ENCODE measurements around the gene HES4. TPM values are rescaled to one million over a fixed set of nuclear protein-coding genes. Genes with fewer than 3 reads are reported as not detected.
"Not testable (repeated sequence)": the region's sequence is repeated elsewhere in the genome, so short reads cannot be mapped to it uniquely, and the experiment has no call there.

Gene HES4
- total RNA-seq, 1 experiment from 2014 or later = 27.5 TPM

DNA sequence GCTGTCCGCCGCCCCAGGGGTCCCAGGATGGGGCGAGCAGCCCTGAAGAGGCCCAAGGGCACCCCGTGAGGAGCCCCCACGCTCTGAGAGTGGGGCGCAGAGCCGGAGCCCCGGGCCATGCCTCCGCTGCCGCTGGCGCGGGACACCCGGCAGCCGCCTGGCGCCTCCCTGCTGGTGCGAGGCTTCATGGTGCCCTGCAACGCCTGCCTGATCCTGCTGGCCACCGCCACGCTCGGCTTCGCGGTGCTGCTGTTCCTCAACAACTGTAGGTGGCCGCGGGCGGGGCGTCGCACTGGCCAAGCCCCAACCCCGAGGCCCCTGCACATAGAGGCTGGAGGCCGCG is 34.5 kb upstream of the HES4 start:
- DNase-seq (ENCODE audit: low spot score) = no peak

DNA sequence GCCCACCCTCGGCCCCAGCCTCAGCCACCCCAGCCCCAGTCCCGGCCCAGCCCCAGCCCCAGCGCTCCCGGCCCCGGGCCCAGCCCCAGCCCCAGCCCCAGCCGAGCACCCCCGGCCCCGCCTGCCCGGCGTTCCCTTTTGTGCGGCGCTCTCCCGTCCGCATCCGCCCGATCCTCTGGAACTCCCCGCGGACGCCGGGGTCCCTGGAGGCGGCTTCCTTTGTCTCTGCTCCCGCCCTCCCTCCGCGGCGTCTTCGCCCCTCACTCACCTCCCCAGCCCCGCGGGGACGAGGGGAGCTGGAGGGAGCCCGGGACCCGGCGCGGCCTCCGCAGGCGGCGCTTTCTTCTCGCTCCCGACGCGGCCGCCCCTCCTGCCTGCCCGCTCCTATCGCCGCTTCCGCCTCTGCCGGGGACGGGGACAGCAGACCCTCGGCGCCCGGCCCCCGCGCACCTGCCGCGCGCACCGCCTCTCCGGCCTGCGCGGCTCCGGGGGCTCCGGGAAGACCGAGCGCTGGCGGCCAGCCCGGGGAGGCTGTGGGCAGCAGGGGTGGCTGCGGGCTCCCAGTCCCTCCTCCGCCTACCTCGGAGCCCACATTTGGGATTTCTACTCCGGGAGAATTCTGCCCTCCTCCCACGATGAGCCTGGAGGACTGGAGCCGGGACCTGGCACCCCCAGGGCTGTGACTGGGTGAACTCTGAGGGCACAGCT is 34.0 kb upstream of the HES4 start:
- no peak for DNase-seq (ENCODE audit: low spot score)
- in situ Hi-C loops (cut with HindIII; ENCODE audit: low sequenced_read_pairs) = no loop called here

More for the DNA sequence above, 34.5 kb upstream of the HES4 start:
- in situ Hi-C loops (cut with HindIII; ENCODE audit: low sequenced_read_pairs) = no loop called here

DNA sequence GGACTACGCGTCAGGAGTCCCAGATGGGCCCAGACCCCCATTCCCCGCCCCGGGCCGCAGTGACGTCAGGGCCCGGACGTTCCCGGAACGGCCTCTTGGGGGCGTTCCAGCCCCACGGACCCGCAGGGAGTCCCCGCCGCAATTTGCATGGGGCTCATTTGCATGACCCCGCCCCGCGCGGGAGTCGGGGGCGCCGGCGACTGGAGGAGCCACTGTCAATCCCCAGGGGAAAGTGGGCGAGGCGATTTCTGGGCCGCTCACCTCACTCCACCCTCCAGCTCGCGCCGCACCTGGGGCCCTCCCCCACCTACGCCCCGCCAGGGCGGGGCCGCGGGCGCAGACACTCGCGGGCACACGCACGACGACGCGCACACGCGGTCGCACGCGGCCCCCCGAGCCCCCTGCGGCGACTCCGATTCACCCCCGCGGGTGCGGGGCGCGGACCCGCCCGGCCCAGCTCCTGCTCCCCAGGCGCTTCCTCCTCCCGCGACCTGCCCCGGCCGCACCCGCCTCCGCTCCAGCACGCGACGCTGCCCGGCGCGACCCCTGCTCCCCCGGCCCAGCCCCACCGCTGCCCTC is 33.2 kb upstream of the HES4 start:
- in situ Hi-C loops (cut with HindIII; ENCODE audit: low sequenced_read_pairs) = no loop called here
- DNase-seq (ENCODE audit: low spot score) = peak; percentile 25

DNA sequence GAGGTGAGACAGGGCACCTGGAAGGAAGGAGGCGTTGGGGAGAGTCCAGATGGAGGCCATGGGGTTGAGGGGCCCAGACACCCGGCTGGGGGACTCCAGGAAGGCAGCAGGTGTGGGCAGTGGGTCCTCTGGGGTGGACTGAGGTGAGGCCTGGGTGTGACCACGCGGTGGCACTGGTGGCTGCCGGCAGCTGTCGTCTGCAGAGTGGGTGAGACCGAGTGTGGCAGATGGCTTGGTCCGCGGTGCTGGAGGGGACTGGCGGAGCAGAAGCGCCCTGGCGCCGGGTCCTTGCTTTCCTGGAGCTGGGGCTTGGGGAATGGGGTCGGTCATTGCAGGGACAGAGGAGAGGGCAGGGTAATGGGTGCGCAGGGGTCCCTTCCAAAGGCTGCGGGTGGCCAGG is 32.5 kb upstream of the HES4 start:
- DNase-seq (ENCODE audit: low spot score) = no peak
- in situ Hi-C loops (cut with HindIII; ENCODE audit: low sequenced_read_pairs) = no loop called here

DNA sequence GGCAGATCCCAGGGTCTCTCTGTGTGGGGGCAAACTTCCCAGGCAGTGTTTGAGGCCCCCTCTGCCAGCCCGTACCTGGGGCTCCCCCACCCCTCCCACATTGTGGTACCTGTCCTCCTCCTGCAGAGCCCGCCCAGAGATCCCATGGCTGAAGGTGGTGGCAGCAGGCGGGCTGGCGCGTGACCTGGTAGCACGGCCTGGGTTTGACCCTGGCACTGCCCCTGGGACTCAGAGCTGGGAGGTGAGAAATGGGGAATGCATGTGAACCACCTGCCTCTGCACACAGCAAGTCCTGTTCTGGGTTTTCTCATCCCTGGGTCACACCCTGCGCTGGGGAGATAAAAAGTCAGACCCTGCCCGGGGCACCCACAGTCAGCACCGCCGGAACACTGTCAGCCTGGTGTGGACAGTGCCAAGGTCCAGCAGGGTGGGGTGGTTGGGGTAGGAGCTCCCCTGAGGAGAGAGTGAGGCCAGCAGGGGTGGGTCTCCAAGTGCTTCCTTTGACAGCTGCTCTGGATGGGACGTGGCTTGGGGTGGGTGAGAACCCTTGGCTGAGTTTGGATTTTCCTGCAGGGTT is 31.9 kb upstream of the HES4 start:
- in situ Hi-C loops (cut with HindIII; ENCODE audit: low sequenced_read_pairs) = no loop called here
- DNase-seq (ENCODE audit: low spot score) = no peak

DNA sequence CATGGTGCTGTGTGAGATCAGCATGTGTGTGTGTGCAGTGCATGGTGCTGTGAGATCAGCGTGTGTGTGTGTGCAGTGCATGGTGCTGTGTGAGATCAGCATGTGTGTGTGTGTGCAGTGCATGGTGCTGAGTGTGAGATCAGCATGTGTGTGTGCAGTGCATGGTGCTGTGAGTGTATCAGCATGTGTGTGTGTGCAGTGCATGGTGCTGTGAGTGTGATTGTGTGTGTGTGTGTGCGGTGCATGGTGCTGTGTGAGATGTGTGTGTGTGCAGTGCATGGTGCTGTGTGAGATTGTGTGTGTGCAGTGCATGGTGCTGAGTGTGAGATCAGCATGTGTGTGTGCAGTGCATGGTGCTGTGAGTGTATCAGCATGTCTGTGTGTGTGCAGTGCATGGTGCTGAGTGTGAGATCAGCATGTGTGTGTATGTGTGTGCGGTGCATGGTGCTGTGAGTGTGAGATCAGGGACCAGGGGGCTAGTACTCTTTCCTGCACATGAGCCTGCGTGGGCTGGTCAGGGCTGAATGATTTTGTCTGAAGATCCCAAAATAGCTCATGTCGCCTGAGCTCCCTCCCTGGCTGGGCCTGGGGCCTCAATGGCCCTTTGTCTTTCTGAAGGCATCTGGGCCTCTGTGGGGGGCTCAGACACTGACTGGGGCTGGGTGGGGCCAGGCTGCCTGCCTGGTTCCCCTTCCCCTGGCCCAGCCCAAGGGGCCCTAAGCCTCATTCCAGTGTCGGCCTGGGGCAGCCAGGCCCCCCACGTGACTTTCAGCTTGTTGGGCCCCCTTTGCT is 31.2 kb upstream of the HES4 start:
- DNase-seq (ENCODE audit: low spot score); in situ Hi-C loops (cut with HindIII; ENCODE audit: low sequenced_read_pairs): not testable (repeated sequence)

DNA sequence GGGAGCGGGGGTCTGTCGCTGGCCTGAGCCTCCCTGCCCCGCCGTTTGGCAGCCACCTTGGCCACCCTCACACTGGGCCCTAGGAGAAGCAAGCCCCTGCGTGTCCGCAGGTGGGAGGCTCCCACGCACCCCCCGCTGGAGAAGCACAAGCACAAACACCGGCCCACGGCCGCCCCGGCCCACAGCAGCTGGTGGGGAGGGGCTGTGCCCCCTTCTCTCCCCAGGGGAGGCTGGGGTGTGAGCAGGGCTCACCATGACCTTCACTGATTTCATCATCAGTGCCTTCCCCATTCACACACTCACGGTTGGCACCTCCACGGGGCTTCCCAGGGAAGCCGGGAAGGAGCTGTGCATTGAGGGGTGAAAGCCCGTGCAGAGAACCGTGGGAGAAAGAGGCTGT is 27.9 kb upstream of the HES4 start:
- in situ Hi-C loops (cut with HindIII; ENCODE audit: low sequenced_read_pairs) = no loop called here
- DNase-seq (ENCODE audit: low spot score) = no peak

DNA sequence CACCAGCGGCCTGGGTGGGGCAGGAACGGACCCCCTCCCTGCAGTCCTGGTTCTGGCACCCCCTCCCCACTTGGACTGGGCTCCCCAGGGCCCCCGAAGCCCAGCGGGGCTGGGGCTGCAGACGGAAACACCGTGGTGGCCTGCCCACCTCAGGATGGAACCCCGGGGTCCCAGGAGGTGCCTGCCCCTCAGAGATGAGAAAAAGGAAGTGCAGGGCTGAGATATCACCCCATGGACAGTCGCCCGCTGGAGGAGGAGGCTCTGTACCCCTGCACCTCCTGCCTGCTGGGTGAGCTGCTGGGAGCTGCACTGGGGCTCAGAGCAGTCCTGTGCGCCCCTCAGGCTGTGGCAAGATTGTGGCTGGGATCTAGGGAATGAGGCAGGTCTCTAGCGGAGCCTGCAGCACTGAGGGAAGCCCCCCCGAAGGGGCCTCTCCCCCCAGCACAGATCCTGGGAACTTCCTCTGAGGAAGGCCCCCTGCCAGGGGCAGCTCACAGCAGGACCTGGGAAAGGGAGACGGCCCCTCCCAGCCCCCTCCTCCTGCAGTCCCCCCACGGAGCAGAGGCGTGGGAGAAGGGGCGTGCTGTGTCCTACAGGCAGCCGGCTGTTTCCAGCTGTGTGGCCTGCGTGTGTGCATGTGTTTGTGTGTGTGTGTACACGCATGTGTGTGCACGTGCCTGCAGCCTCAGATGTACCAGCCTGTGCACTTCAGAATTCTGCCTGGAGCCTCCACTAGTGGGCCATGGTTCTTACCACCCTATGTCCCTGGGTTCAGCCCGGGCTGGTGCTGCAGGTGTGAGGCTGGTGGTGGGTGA is 26.9 kb upstream of the HES4 start:
- in situ Hi-C loops (cut with HindIII; ENCODE audit: low sequenced_read_pairs) = no loop called here
- no peak for DNase-seq (ENCODE audit: low spot score)

DNA sequence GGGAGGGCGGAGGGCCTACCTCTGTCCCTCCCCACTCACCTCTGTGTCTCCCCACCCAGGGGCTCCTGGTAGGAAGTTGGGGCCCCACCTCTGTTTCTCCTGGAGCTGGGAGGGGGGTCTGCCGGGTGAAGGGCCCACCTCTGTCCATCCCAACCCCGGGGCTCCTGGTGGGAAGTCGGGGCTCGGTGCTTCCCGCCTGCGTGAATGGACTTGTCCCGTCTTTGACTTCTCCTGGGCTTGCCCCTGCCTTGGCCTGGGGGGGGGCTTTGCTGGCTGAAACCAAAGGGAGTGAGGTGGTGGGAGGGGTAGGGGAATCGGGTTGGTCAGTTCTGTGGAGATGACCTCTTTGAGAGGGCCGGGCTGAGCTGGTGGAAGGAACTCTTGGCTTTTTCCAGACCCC is 25.8 kb upstream of the HES4 start:
- in situ Hi-C loops (cut with HindIII; ENCODE audit: low sequenced_read_pairs) = no loop called here
- no peak for DNase-seq (ENCODE audit: low spot score)

DNA sequence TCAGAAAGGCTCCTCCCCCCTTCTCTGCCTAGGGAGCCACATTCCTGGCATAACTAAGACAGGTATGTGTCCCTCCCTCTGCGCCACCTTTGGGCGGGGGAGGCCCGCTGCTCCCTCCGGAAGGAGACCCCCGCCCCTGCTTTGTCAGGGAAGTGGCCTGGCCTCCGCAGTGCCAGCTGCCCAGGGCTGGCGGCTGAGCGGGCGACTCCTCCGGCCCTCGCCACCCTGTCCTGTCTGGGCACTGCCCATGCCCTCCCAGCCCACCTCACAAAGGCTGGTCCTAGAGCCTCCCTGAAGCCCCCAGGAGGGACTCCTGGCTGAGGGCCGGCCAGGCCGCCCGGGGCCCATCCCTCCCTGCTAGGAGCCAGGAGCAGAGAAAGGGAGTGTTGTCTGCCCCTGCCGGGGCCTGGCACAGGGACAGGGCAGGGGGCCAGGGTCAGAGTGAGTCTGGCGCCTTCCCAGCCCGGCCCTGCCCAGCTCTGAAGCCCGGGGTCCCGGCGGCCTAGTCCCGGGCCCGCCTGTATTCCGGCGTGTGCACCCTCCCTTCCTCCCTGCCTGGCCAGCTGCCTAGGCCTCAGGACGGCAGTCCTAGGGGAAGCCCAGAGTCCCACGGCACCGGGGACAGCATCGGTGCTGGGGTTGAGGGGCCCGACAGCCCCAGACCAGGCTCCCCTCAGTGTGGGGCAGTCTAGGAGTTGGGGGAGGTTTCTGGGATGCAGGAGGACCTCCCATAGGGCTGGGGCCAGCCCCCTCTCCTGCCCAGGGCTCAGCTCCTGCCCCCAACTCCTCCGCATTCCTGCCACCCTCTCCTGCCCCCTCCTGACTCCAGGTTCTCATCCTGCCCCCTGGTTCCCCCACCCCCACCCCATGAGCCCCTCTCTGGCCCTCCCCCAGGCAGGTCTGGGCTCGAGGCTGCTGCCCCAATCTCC is 25.1 kb upstream of the HES4 start:
- DNase-seq (ENCODE audit: low spot score) = no peak
- in situ Hi-C loops (cut with HindIII; ENCODE audit: low sequenced_read_pairs) = no loop called here

DNA sequence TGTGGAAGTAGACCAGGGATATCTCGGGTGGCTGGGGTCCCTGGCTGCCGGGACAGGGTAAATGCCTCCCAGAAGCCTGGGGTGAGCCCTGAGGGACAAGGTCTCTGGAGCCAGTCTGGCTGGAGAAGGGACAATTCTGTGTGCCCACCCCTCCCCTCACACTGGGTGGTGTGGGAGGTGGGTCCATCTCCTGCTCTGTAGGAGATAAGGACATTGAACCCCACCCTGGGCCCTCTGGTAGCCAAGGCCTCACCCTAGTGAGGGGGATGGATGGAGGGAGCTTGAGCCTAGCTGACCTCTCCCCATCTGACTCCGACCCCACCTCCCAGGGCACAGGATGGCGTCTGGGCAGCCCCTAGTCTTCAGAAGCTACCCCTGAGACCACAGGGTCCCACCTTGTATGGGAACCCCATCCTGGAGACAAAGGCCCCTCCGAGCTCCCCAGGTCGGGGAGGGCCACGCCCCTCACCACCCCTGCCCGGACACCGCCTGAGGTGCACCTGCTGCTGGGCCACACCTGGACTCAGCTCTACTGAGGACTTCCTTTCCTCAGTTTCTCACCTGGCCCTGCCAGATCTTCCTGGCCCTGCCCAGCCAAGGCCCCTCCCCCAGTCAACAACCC is 24.4 kb upstream of the HES4 start:
- in situ Hi-C loops (cut with HindIII; ENCODE audit: low sequenced_read_pairs) = no loop called here
- no peak for DNase-seq (ENCODE audit: low spot score)

DNA sequence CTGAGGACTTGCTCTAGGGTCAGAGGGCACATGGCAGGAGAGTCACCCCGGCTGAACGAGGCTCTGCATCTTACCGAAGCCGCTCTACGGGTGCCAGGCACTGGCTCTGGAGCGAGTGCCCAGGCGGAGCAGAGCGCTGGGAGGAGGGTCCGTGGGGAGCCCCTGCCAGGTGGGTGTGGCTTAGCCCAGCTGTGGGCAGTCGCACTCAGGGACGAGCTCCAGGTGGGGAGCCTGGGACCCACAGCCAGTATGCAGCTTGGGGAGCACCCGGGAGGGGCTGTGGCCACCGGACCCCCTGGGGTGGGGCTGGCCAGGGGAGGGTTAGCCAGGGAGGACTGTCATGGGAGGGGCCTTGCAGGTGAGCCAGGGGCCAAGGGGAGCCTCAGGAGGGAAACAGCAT is 23.8 kb upstream of the HES4 start:
- DNase-seq (ENCODE audit: low spot score) = no peak
- in situ Hi-C loops (cut with HindIII; ENCODE audit: low sequenced_read_pairs) = no loop called here

DNA sequence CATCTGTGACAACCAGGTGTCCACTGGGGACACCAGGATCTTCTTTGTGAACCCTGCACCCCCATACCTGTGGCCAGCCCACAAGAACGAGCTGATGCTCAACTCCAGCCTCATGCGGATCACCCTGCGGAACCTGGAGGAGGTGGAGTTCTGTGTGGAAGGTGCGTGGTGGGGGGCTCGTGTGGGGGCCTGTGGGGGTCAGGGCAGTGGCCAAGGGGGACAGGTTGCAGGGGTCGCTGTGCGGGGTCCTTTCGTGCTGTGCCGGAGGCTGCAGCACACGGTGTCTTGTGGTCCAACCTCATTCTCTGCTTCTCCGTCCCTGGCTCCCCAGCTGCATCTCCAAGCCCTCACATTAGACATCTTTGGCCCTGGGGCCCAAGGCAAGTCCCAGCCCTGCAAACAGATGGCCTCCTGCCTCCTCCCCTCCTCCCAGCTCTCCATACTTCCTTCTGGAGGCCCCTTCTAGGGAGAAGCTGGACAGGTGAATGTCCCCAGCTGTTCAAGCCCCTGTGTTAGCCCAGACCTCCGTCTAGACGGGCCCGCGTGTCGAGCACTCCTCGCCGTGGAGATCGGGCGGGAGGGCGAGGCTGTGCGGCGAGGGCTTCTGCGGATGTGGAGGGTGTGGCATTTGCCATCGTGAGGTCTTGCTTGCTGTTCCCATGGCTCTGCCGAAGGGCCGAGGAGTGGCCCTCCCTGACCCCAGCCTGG is 22.6 kb upstream of the HES4 start:
- in situ Hi-C loops (cut with HindIII; ENCODE audit: low sequenced_read_pairs) = no loop called here
- DNase-seq (ENCODE audit: low spot score) = no peak

DNA sequence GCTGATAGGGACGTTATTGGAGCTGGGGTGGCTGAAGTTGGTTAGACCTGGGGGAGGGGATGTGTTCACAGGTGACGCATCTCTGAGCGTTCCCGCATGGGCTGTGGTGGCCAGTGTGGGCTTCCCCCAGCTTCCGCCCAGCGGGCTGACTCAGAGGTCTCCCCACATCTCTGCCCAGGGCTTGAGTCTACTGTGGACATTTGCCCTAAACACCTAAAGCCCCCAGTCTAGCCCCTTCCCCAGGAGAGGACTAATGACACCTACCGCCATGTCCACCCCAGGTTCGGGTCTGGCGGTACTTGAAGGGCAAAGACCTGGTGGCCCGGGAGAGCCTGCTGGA is 22.0 kb upstream of the HES4 start:
- in situ Hi-C loops (cut with HindIII; ENCODE audit: low sequenced_read_pairs) = no loop called here

DNA sequence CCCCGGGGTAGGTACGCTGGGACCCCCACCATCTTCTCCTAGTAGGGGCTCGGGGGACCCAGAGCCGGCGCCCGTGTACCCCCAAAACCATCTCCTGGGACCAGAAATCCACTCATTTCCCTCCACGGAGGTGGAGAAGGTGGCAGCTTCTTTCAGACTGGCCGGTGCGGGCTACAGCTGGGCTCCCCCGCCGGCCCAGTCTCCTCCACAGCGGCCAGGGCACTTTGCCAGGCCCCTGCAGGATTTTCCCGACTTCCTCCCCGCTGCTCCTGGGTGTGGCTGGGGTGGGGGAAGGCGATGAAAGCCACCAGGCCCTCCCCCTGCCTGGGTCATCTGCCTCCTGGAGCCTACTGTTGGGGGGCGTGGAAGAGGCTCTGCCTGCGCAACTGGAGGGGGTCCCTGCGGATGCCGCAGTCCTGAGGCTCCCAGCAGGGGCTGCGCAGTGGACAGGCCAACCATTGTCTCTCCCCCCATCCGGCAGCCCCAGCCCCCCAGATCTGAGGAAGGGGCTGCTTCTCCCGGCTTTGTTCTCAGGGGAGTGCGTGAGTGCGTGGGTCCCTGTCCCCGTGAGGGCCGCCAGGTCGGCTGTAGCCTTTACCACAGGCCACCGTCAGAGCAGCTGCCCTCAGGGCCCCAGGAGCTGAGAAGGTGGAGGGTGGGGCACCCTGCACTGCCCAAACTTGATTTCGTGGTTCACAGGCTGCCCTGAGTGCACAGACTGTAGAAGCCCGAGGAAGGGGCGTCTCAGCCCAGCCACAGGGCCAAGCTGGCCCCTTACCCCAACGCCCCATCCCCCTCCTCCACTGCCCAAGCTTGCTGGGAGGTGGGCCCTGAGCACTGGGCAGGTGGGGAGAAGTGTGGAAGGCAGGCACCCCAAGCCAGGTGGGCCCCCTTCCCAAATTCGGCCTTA is 21.4 kb upstream of the HES4 start:
- in situ Hi-C loops (cut with HindIII; ENCODE audit: low sequenced_read_pairs) = no loop called here
- no peak for DNase-seq (ENCODE audit: low spot score)

More for the DNA sequence above, 22.0 kb upstream of the HES4 start:
- DNase-seq (ENCODE audit: low spot score) = no peak

DNA sequence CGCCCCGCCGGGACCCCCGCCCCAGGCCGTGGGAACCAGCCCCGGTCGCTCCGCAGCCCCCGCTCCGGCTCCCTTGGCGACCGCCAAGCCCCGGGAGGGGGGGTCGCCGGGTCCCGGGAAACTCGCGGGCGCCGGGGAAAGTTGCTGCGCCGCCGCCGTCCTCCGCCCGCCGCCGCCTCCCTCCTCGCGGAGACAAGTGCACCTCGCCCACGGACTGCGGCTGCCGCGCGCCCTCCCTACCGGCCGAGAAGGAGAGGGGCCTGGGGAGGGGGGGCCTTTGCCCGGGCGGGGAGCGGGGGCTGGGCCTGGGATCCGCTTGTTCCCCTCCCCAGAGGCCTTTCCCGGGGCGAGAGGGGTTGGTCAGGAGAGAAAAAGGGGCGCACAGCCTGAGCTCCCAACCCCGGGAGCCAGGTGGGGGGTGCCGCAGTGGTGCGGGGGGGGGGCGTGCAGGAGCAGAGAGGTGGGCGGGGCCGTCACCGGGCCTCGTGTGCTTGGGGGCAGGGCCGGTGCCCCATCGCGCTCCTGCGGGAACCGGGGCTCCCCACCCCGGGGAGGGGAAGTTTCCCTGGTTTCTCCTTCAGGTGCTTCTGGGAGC is 20.6 kb upstream of the HES4 start:
- no peak for DNase-seq (ENCODE audit: low spot score)
- in situ Hi-C loops (cut with HindIII; ENCODE audit: low sequenced_read_pairs) = no loop called here
